ENCODE results near the gene CPN1.

CPN1 gene

DNA sequence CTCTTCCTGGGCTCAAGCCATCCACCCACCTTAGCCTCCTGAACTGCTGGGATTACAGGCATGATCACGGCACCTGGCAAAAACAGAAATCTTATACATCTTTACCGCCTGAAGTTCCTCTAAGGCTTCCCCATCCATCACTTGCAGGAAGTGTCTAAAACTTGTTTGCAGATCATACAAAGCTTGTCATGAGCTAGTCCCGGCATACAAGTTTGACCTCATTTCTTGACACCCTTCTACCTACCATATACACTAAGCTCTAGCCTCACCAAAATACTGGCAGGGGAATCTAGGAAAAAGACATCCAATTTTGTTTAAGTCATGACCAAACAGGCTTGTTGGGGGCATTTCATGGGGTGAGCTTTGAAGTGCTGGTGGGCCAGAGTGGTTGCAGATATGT, 86.4 kb downstream of the CPN1 start:
- no peak for DNase-seq

DNA sequence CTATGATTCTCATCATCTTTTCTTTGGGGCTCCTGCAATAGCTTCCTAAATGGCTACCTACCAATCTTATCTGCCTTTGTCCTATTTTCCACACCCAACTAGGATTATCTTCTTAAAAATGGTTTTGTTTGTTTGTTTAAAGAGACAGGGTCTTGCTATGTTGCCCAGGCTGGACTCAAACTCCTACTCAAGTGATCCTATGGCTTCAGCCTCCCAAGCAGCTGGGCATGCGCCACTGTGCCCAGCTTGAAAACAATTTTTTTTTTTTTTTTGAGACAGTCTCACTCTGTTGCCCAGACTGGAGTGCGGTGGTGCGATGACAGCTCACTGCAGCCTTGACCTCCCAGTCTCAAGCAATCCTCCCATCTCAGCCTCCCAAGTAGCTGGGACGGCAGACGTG, 86.9 kb downstream of the CPN1 start:
- no peak for DNase-seq

DNA sequence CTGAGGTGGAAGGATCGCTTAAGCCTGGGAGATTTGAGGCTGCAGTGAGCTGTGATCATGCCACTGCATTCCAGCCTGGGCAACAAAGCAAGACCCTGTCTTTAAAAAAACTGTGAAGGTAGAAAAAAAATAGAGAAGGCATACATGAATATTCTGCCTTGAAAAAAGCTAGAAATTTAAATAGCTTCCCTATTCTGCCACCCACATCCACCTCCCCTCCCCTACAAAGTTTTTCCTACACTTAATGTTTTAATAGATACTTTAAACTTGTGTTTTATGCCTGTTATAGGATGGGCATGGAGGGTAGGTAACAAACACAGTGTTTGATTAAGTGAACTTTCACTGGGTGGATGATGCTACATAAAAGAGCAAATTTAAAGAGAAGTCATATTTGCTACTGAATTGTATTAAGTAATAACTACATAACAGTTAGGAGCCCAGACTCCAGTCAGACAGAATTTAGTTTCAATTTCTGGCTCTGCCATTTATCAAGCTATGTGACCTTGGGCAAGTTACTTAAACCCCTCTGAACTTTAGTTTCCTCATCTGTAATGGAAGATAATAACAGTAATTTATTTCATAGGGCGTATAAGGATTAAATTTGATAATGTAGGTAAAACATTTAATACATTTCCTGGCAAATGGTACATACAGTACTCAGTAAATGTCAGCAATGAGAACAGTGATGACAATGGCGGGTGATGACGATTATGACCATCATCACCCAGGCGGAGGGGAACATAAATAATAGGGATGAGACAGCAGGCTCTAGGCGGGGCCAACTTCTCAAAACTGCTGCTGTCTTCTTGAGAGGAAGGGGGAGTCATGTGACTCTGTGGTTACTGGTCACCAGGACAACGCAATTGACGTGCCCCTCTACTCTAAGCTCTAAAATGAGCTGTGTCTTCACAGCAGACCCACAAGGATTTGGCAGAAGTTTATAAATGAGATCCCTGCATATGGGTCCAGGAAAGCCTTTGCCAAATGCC, 87.7 kb downstream of the CPN1 start:
- DNase-seq: peak; percentile 66

All from CD4-positive, alpha-beta T cell treated with Interleukin-17A for 4 hours (primary cell).